ENCODE measurements around the gene MPHOSPH9. TPM values are rescaled to one million over a fixed set of nuclear protein-coding genes. Genes with fewer than 3 reads are reported as not detected.

The MPHOSPH9 gene
- total and polyA plus RNA-seq, 2 donors (not counting 3 experiments of a cell fraction or from before 2014, with no cell fraction given): 7.8 to 42.4 TPM

GRCh38 chr12:123167329-123167728 lies 65.6 kb downstream of the MPHOSPH9 start:
- ChIA-PET POLR2A (no interaction called here), CTCF (interaction anchor here (0.7 to 1.2 kb wide), 4 partner anchors 11 to 124 kb away, joined by 3 to 6 read pairs (median 3); no protein-coding TSS in a partner anchor)
- no peak overlapping the region for H3K4me3 ChIP-seq (replicated peaks in 1 of 3; ENCODE audit: insufficient read depth in 1 of 3, low read depth in 1 of 3, low read length in 3 of 3)
- H3K27ac ChIP-seq (ENCODE audit: insufficient read depth, low read depth, low read length): no peak overlapping the region
- TF ChIP-seq EZH2 (IDR thresholded peaks at IDR 0.05; ENCODE audit: borderline replicate concordance, low read depth, low read length, severe bottlenecking) (no peak), POLR2A (IDR thresholded peaks at IDR 0.05; ENCODE audit: low read depth, low read length) (no peak), GATA2 (IDR thresholded peaks at IDR 0.05; ENCODE audit: insufficient read depth, insufficient read length, low read depth, low read length) (no peak), FOS (IDR thresholded peaks at IDR 0.05; ENCODE audit: borderline replicate concordance, insufficient read depth, low read length) (no peak), MYC (IDR thresholded peaks at IDR 0.05; ENCODE audit: low read depth, low read length) (no peak), CTCF (IDR thresholded peaks at IDR 0.05; ENCODE audit: extremely low read depth in 1 of 2, insufficient read depth in 1 of 2, low read depth in 1 of 2, low read length in 2 of 2) (no peak)
- no peaks in the 10 kb centered on the region for H3K9me1 ChIP-seq (replicated peaks; ENCODE audit: control insufficient read depth, extremely low read depth, insufficient read depth, low read length)
- dilution Hi-C loops (cut with MboI; ENCODE audit: extremely low pct_ligation_motif_present, low sequenced_read_pairs) (no loop called here), intact Hi-C loops (cut with micrococcal nuclease) (no loop called here)
- H3K27me3 ChIP-seq (ENCODE audit: control insufficient read depth in 2 of 2, insufficient read depth in 2 of 2, low read length in 2 of 2): no peaks in the 10 kb centered on the region
- DNase-seq (ENCODE audit: low read depth, low spot score) (no peak), FAIRE-seq (no peak)
- no peak overlapping the region for H3K4me2 ChIP-seq (ENCODE audit: insufficient read depth, low read length)
- H3K79me2 ChIP-seq (ENCODE audit: control insufficient read depth, insufficient read depth, low read length): no peaks in the 10 kb centered on the region
- H3K36me3 ChIP-seq (ENCODE audit: control insufficient read depth in 2 of 2, extremely low read depth in 1 of 2, insufficient read depth in 2 of 2, low read length in 2 of 2): peaks cover 5 to 6% of the 10 kb centered on the region in 2 experiments
- H4K20me1 ChIP-seq (replicated peaks; ENCODE audit: control insufficient read depth, extremely low read depth, insufficient read depth, low read length): no peaks in the 10 kb centered on the region
- no peak overlapping the region for H3K9ac ChIP-seq (replicated peaks; ENCODE audit: extremely low read depth, insufficient read depth, low read length)
- H3K4me1 ChIP-seq (ENCODE audit: control insufficient read depth, extremely low read depth, insufficient read depth, low read length): no peaks in the 10 kb centered on the region
- H3K9me3 ChIP-seq (replicated peaks; ENCODE audit: control insufficient read depth, insufficient read depth, low read length): no peaks in the 10 kb centered on the region
- no TSS peak for BruUV-seq (replicated peaks)
- H2AFZ ChIP-seq (ENCODE audit: low read depth, low read length): no peak overlapping the region

GRCh38 chr12:123165537-123165936 lies 67.4 kb downstream of the MPHOSPH9 start:
- no peak overlapping the region for H3K9ac ChIP-seq (replicated peaks; ENCODE audit: extremely low read depth, insufficient read depth, low read length)
- DNase-seq (ENCODE audit: low read depth, low spot score) (no peak), FAIRE-seq (no peak)
- H3K79me2 ChIP-seq (ENCODE audit: control insufficient read depth, insufficient read depth, low read length): no peaks in the 10 kb centered on the region
- H3K9me3 ChIP-seq (replicated peaks; ENCODE audit: control insufficient read depth, insufficient read depth, low read length): no peaks in the 10 kb centered on the region
- CTCF ChIA-PET: no interaction called here
- dilution Hi-C loops (cut with MboI; ENCODE audit: extremely low pct_ligation_motif_present, low sequenced_read_pairs) (no loop called here), intact Hi-C loops (cut with micrococcal nuclease) (no loop called here)
- no peak overlapping the region for H3K4me3 ChIP-seq (replicated peaks in 1 of 3; ENCODE audit: insufficient read depth in 1 of 3, low read depth in 1 of 3, low read length in 3 of 3)
- POLR2A ChIA-PET: no interaction called here
- H3K27me3 ChIP-seq (ENCODE audit: control insufficient read depth in 2 of 2, insufficient read depth in 2 of 2, low read length in 2 of 2): no peaks in the 10 kb centered on the region
- H3K36me3 ChIP-seq (ENCODE audit: control insufficient read depth in 2 of 2, extremely low read depth in 1 of 2, insufficient read depth in 2 of 2, low read length in 2 of 2): peaks cover 3 to 5% of the 10 kb centered on the region in 2 experiments
- H3K4me1 ChIP-seq (ENCODE audit: control insufficient read depth, extremely low read depth, insufficient read depth, low read length): no peaks in the 10 kb centered on the region
- H3K9me1 ChIP-seq (replicated peaks; ENCODE audit: control insufficient read depth, extremely low read depth, insufficient read depth, low read length): no peaks in the 10 kb centered on the region
- no TSS peak for BruUV-seq (replicated peaks)
- TF ChIP-seq CTCF (IDR thresholded peaks at IDR 0.05; ENCODE audit: extremely low read depth in 1 of 2, insufficient read depth in 1 of 2, low read depth in 1 of 2, low read length in 2 of 2): no peak
- no peak for TF ChIP-seq POLR2A (IDR thresholded peaks at IDR 0.05; ENCODE audit: low read depth, low read length)
- no peaks in the 10 kb centered on the region for H4K20me1 ChIP-seq (replicated peaks; ENCODE audit: control insufficient read depth, extremely low read depth, insufficient read depth, low read length)
- no peak overlapping the region for H3K4me2 ChIP-seq (ENCODE audit: insufficient read depth, low read length)
- no peak overlapping the region for H2AFZ ChIP-seq (ENCODE audit: low read depth, low read length)
- H3K27ac ChIP-seq (ENCODE audit: insufficient read depth, low read depth, low read length): no peak overlapping the region
